Measurements from ENCODE around the gene UQCC5. TPM values are rescaled to one million over a fixed set of nuclear protein-coding genes. Genes with fewer than 3 reads are reported as not detected.

The UQCC5 gene
- total and polyA plus RNA-seq, 10 donors, result 2.7 to 41.5 (median 12.0) TPM

- H3K4me1 ChIP-seq, result peaks cover 0 to 6% (median 0%) of the 10 kb centered on the region in 6 donors
- H3K36me3 ChIP-seq, result peaks cover 0 to 100% (median 29%) of the 10 kb centered on the region in 6 donors
- H3K9me3 ChIP-seq, result no peaks in the 10 kb centered on the region
- intact Hi-C loops (cut with DNase I; ENCODE audit: low total_unique reads), result no loop called here
- no peaks in the 10 kb centered on the region for H3K27me3 ChIP-seq (replicated peaks in 1 of 7)
- no peak overlapping the region for H3K4me3 ChIP-seq
- no peak for DNase-seq
- TF ChIP-seq POLR2A (IDR thresholded peaks at IDR 0.05), result no peak
- TF ChIP-seq POLR2AphosphoS5 (IDR thresholded peaks at IDR 0.05), result peak in 2 of 3 donors; percentile 27 to 50
- 79 to 88% (median 83%) methylated on average over 8 to 12 of the region's 12 CpGs for WGBS, 5 donors
- H3K27ac ChIP-seq, result no peak overlapping the region
These were observed 26.6 kb upstream of the UQCC5 start for GRCh38 chr3:52509753-52510328.

GRCh38 chr3:52511509-52511908 is 24.9 kb upstream of the UQCC5 start:
- no peak for DNase-seq
- Histone ChIP-seq H3K9me3 (no peaks in the 10 kb centered on the region), H3K36me3 (peaks cover 0 to 100% (median 27%) of the 10 kb centered on the region in 6 donors), H3K27me3 (replicated peaks in 1 of 7) (no peaks in the 10 kb centered on the region), H3K4me1 (peaks cover 0 to 6% (median 0%) of the 10 kb centered on the region in 6 donors), H3K4me3 (no peak overlapping the region), H3K27ac (no peak overlapping the region)
- 88 to 93% (median 89%) methylated on average over 7 of the region's 7 CpGs for WGBS, 5 donors
- intact Hi-C loops (cut with DNase I; ENCODE audit: low total_unique reads), result no loop called here
- TF ChIP-seq, protein P1, sequence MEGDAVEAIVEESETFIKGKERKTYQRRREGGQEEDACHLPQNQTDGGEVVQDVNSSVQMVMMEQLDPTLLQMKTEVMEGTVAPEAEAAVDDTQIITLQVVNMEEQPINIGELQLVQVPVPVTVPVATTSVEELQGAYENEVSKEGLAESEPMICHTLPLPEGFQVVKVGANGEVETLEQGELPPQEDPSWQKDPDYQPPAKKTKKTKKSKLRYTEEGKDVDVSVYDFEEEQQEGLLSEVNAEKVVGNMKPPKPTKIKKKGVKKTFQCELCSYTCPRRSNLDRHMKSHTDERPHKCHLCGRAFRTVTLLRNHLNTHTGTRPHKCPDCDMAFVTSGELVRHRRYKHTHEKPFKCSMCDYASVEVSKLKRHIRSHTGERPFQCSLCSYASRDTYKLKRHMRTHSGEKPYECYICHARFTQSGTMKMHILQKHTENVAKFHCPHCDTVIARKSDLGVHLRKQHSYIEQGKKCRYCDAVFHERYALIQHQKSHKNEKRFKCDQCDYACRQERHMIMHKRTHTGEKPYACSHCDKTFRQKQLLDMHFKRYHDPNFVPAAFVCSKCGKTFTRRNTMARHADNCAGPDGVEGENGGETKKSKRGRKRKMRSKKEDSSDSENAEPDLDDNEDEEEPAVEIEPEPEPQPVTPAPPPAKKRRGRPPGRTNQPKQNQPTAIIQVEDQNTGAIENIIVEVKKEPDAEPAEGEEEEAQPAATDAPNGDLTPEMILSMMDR (IDR thresholded peaks at IDR 0.05 in 8 of 11, conservative IDR thresholded peaks at IDR 0.05 in 3 of 11), result no peak
- peak in 1 of 3 donors; percentile 58 for TF ChIP-seq POLR2AphosphoS5 (IDR thresholded peaks at IDR 0.05)
- TF ChIP-seq POLR2A (IDR thresholded peaks at IDR 0.05), result no peak

- no peaks in the 10 kb centered on the region for H3K9me3 ChIP-seq
- H3K4me3 ChIP-seq, result no peak overlapping the region
- intact Hi-C loops (cut with DNase I; ENCODE audit: low total_unique reads), result no loop called here
- H3K27ac ChIP-seq, result no peak overlapping the region
- WGBS, 5 donors, result 64 to 84% (median 69%) methylated on average over 7 to 8 of the region's 8 CpGs
- TF ChIP-seq, protein P1 (IDR thresholded peaks at IDR 0.05 in 8 of 11, conservative IDR thresholded peaks at IDR 0.05 in 3 of 11), result no peak
- TF ChIP-seq POLR2A (IDR thresholded peaks at IDR 0.05), result no peak
- TF ChIP-seq POLR2AphosphoS5 (IDR thresholded peaks at IDR 0.05), result no peak
- peaks cover 0 to 100% (median 27%) of the 10 kb centered on the region in 6 donors for H3K36me3 ChIP-seq
- DNase-seq, result no peak
- H3K4me1 ChIP-seq, result peaks cover 0 to 6% (median 0%) of the 10 kb centered on the region in 6 donors
- no peaks in the 10 kb centered on the region for H3K27me3 ChIP-seq (replicated peaks in 1 of 7)
These were observed 24.3 kb upstream of the UQCC5 start for GRCh38 chr3:52512105-52512504.

DNA sequence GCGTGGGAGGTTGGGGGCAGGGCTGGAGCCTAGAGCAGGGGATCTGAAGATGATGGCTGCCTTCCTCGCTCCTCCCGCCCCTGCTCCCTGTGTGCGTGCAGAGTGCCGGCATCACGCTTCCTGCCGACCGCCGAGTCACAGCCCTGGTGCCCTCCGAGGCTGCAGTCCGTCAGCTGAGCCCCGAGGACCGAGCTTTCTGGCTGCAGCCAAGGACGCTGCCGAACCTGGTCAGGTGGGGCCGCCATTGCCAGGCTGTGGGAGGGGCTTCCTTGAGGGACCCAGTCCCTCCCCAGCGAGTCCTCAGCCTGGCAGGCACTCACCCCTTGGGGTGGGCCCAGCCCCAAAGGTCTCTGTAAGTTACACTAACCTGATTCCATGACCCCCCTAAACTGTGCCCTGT is 23.7 kb upstream of the UQCC5 start:
- Histone ChIP-seq H3K4me1 (peaks cover 0 to 6% (median 0%) of the 10 kb centered on the region in 6 donors), H3K9me3 (no peaks in the 10 kb centered on the region), H3K36me3 (peaks cover 0 to 100% (median 30%) of the 10 kb centered on the region in 6 donors), H3K4me3 (no peak overlapping the region), H3K27ac (no peak overlapping the region), H3K27me3 (replicated peaks in 1 of 7) (no peaks in the 10 kb centered on the region)
- no peak for DNase-seq
- intact Hi-C loops (cut with DNase I; ENCODE audit: low total_unique reads), result no loop called here
- TF ChIP-seq POLR2AphosphoS5 (IDR thresholded peaks at IDR 0.05) (peak in 2 of 3 donors; percentile 35 to 68), POLR2A (IDR thresholded peaks at IDR 0.05) (no peak)
- 73 to 79% (median 77%) methylated on average over 12 to 17 of the region's 17 CpGs for WGBS, 5 donors

DNA sequence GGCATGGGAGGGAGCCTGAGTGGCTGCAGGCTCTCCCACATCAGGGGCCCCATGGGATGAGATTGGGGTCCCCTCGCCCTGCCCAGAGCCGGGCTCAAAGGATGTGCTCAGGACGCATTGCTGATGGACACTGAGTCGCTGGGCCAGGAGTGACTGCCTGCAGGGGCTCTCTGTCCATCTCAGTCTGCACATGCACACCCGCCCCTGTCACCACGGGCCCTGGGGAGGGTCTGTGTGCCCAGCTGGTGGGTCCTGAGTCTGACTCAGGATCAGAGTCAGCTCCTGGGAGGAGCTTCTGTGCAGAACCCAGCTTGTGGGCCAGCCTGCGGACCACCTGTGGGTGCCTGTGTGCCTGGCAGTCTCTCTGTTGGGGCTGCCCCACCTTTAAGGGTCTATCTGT is 23.1 kb upstream of the UQCC5 start:
- Histone ChIP-seq H3K4me3 (no peak overlapping the region), H3K27ac (no peak overlapping the region), H3K4me1 (peaks cover 0 to 6% (median 1%) of the 10 kb centered on the region in 6 donors), H3K27me3 (replicated peaks in 1 of 7) (no peaks in the 10 kb centered on the region), H3K9me3 (no peaks in the 10 kb centered on the region), H3K36me3 (peaks cover 0 to 100% (median 26%) of the 10 kb centered on the region in 6 donors)
- intact Hi-C loops (cut with DNase I; ENCODE audit: low total_unique reads), result no loop called here
- TF ChIP-seq, protein P1 (IDR thresholded peaks at IDR 0.05 in 8 of 11, conservative IDR thresholded peaks at IDR 0.05 in 3 of 11), result no peak
- TF ChIP-seq POLR2A (IDR thresholded peaks at IDR 0.05) (no peak), POLR2AphosphoS5 (IDR thresholded peaks at IDR 0.05) (no peak)
- no peak for DNase-seq
- 88 to 94% (median 92%) methylated on average over 6 to 7 of the region's 7 CpGs; no CpG with 5 or more reads in 1 of the 5 donors for WGBS, 5 donors

All from spleen (tissue), 11 donors.